Calu3 (cell line): ENCODE data around the gene DLX1. TPM values are rescaled to one million over a fixed set of nuclear protein-coding genes. Genes with fewer than 3 reads are reported as not detected.

Source experiments
- BruUV-seq: library from RNA; stranded (reverse); fragments of 400-500 nt; replicated peaks from 2 replicates; lab custom pipeline; 2021; lab: Mats Ljungman, UMichigan
- CTCF ChIA-PET: fragments of 300-600 bp; sonication (Branson Sonifier 250); formaldehyde crosslinking; loops from one replicate; lab custom pipeline; 2022; ENCODE audit warnings: antibody characterized with exemption; lab: Charles Lee
- DNase-seq: peaks from one replicate; pipeline ENCODE4 v3.0.0; 2022
- H3K27ac Mint-ChIP-seq: one replicate; pipeline ENCODE4 v1.8.0; 2022; ENCODE audit warnings: mixed read lengths; ENCODE audit not compliant: unreplicated experiment
- H3K27me3 Mint-ChIP-seq: one replicate; pipeline ENCODE4 v1.8.0; 2022; ENCODE audit warnings: mixed read lengths; ENCODE audit not compliant: unreplicated experiment
- H3K36me3 Mint-ChIP-seq: one replicate; pipeline ENCODE4 v1.8.0; 2022; ENCODE audit warnings: mild to moderate bottlenecking, moderate library complexity, mixed read lengths; ENCODE audit not compliant: insufficient read depth, unreplicated experiment
- H3K4me1 Mint-ChIP-seq: one replicate; pipeline ENCODE4 v1.8.0; 2022; ENCODE audit warnings: mild to moderate bottlenecking, low read depth, mixed read lengths; ENCODE audit not compliant: unreplicated experiment
- H3K4me3 Mint-ChIP-seq: one replicate; pipeline ENCODE4 v1.8.0; 2022; ENCODE audit warnings: mild to moderate bottlenecking, low read depth, moderate library complexity, mixed read lengths; ENCODE audit not compliant: unreplicated experiment
- H3K9me3 Mint-ChIP-seq: one replicate; pipeline ENCODE4 v1.8.0; 2022; ENCODE audit warnings: low read depth, mixed read lengths; ENCODE audit not compliant: unreplicated experiment
- intact Hi-C: fragments of 100-400 bp; cut with micrococcal nuclease; formaldehyde crosslinking; loops from one replicate; pipeline ENCODE4 v1.10.0; 2022; ENCODE audit not compliant: unreplicated experiment
- total RNA-seq: library from RNA; stranded (reverse); gene quantifications from 2 replicates; pipeline ENCODE4 v1.2.3, GENCODE V29; 2022
- TF ChIP-seq, protein P1 (sequence below): fragments of 200-600 bp; IDR thresholded peaks from one replicate; pipeline ENCODE4 v1.8.0; 2022; ENCODE audit warnings: antibody characterized with exemption; ENCODE audit not compliant: unreplicated experiment

Gene DLX1
- total RNA-seq, 1 experiment from 2014 or later = not detected

DNA sequence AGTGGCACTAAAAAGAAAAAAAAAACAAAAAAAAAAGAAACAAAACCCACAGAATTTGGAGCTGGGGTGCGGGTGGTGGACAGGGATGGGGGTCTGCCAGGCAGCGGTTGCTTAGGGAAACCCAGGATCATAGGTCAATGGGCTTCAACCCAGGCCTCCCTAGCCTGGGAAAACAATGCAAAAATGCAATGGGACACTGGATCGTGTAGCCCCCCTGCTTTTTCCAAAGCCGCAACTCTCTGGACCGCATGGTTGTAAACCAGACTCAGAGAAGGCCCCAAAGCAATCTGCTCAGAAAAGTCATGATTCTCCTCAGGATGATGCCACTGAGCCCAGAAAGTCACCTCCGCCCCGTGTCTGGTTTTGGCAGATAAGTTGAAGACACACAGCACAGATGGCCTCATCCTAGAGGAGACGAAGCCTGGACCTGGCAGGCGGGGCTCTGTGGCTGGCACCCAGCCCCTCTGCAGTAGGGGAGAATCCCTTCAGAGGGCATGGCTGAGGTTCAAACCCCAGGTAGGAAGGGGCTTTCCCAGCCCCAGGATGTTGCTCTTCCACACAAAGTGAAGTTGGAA, 12.3 kb downstream of the DLX1 start:
- no peak for DNase-seq
- peaks cover 86% of the 10 kb centered on the region for H3K27me3 Mint-ChIP-seq
- H3K27ac Mint-ChIP-seq = no peak overlapping the region
- no peak overlapping the region for H3K4me3 Mint-ChIP-seq
- peaks cover 19% of the 10 kb centered on the region for H3K36me3 Mint-ChIP-seq
- intact Hi-C loops = no loop called here
- H3K4me1 Mint-ChIP-seq = peaks cover 35% of the 10 kb centered on the region
- H3K9me3 Mint-ChIP-seq = no peaks in the 10 kb centered on the region
- BruUV-seq = no TSS peak
- CTCF ChIA-PET = no interaction called here
- TF ChIP-seq, protein P1, sequence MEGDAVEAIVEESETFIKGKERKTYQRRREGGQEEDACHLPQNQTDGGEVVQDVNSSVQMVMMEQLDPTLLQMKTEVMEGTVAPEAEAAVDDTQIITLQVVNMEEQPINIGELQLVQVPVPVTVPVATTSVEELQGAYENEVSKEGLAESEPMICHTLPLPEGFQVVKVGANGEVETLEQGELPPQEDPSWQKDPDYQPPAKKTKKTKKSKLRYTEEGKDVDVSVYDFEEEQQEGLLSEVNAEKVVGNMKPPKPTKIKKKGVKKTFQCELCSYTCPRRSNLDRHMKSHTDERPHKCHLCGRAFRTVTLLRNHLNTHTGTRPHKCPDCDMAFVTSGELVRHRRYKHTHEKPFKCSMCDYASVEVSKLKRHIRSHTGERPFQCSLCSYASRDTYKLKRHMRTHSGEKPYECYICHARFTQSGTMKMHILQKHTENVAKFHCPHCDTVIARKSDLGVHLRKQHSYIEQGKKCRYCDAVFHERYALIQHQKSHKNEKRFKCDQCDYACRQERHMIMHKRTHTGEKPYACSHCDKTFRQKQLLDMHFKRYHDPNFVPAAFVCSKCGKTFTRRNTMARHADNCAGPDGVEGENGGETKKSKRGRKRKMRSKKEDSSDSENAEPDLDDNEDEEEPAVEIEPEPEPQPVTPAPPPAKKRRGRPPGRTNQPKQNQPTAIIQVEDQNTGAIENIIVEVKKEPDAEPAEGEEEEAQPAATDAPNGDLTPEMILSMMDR = no peak

DNA sequence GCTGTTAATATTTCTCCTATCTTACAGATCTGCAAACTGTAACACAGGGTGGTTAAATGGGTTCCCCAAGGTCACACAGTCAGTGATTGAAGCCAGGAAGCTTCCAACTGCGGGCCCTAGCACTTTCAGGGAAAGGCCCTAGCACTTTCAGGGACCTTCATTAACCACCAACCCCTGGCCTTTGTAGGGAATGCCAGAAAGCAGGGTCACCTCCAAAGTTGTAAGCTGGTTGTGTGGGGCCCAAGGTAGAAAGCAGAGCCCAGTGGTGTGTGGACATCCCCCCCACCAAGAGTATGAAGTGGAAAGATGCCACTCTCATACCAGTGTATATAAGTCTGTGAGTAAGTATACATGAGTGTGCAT, 13.0 kb downstream of the DLX1 start:
- BruUV-seq = no TSS peak
- no peaks in the 10 kb centered on the region for H3K9me3 Mint-ChIP-seq
- peak overlapping the region; percentile 64 for H3K4me3 Mint-ChIP-seq
- peaks cover 24% of the 10 kb centered on the region for H3K36me3 Mint-ChIP-seq
- DNase-seq = no peak
- H3K27me3 Mint-ChIP-seq = peaks cover 85% of the 10 kb centered on the region
- TF ChIP-seq, protein P1 = no peak
- H3K27ac Mint-ChIP-seq = peak overlapping the region; percentile 2
- intact Hi-C loops = no loop called here
- CTCF ChIA-PET = interaction anchor here (1.1 to 1.8 kb wide), 2 partner anchors 13 to 29 kb away, joined by 3 to 5 read pairs; partner anchors contain the start of gene DLX1
- H3K4me1 Mint-ChIP-seq = peaks cover 41% of the 10 kb centered on the region

DNA sequence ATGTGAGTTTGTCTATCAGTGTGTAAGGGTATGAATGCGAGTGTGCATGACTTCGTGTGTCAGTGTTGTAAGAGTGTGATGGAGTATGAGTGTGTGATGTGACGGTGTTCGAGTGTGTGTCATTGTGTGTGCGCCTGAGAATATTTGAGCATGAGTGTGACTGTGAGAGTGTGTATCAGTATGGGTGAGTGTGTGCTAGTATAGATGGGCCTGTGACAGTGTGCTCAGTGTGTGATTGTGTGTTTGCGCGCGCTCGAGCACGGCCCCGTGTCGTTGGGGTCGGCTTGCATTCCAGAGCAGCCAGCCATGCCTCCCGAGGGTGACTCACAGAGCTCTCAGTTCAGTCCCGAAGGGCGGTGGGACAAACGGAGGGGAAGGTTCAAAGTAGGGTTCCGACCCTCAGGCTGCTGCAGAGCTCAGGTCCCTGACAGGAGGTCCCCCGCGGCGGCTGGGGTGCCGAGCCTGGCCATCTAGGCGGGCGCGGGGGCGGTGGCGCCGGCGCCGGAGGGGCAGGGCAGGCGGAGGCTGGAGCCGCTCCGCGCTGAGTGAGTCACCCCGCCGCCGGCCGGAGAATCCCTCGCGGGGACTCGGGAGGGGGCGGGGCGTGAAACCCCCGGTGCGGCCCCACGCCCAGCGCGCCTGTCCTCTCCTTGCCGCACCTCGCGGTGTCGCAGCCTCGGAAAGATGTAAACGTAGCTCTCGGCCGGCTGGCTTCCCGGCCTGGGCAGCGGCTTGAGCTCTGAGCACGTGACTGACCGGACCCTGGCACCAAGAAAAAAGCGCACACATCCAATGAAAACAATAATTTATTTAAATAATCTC, 13.6 kb downstream of the DLX1 start:
- TF ChIP-seq, protein P1 = no peak
- intact Hi-C loops = no loop called here
- Mint-ChIP-seq H3K36me3 (peaks cover 24% of the 10 kb centered on the region), H3K4me1 (peaks cover 47% of the 10 kb centered on the region), H3K27me3 (peaks cover 85% of the 10 kb centered on the region), H3K4me3 (peak overlapping the region; percentile 64), H3K9me3 (no peaks in the 10 kb centered on the region), H3K27ac (peak overlapping the region; percentile 2)
- peak; percentile 77 for DNase-seq
- CTCF ChIA-PET = interaction anchor here (0.6 to 1.8 kb wide), 3 partner anchors 13 to 474 kb away, joined by 3 to 5 read pairs (median 4); partner anchors contain the start of gene DLX1
- BruUV-seq = no TSS peak

DNA sequence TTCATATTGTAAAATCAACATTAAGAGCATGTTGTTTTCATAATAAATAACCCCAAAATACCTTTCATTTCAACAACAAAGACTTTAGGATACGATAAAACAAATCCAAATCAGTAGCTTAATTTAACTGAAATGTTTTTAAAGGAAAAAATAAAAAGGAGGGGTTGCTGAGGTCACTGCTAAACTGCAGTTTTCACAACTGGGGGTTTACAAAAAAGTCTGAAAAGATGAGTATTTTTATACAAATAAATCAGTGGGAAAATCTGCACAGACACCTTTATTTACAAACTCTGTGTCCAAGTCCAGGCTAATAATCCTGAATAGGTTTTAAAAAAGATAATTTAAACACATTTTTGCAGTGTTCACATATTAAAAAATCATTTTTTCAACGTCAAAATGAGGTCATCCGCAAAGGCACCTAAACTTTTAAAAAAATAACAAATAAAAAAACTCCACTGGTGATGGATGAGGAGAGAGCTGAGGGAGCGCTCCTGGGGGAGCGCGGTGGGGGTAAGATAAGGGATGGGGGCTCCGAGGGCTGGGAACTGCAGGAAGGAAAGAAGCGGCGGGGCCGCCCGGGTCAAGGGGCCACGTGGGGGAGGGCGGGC, 14.3 kb downstream of the DLX1 start:
- CTCF ChIA-PET = interaction anchor here (0.6 to 1.8 kb wide), 3 partner anchors 14 to 475 kb away, joined by 3 to 5 read pairs (median 4); partner anchors contain the start of gene DLX1
- no TSS peak for BruUV-seq
- intact Hi-C loops = loop anchor here (5.0 to 10.0 kb wide), 4 partner anchors 95 to 527 kb away; partner anchors contain the start of gene HAT1
- Mint-ChIP-seq H3K4me1 (peaks cover 50% of the 10 kb centered on the region), H3K36me3 (peaks cover 24% of the 10 kb centered on the region), H3K4me3 (peak overlapping the region; percentile 64), H3K27me3 (peaks cover 83% of the 10 kb centered on the region), H3K9me3 (no peaks in the 10 kb centered on the region), H3K27ac (no peak overlapping the region)
- TF ChIP-seq, protein P1 = no peak
- DNase-seq = no peak
